ENCODE data around the gene C16orf82.

Gene C16orf82

DNA sequence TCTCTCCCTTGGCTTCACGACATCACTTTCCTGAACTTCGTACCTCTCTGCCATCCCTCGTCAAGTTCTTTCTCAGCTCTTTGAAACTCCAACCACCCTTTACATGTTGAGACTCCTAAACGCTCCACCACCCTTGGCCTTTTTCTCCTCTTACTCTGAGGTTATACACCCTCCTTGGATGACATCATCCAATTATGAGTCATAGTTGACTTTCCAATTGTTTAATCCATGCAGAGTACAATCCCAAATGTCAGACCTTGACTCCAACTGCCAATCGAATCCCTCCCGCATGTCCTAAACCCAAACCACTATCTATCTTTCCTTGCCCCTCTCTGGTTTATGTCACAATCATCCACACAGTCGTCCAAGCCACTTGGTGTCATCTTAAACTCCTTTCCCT is 18.4 kb upstream of the C16orf82 start:
- no peaks in the 10 kb centered on the region for H3K9me3 ChIP-seq (ENCODE audit: control insufficient read depth in 2 of 2, low read length in 2 of 2)
- no peaks in the 10 kb centered on the region for H3K4me1 ChIP-seq (ENCODE audit: control insufficient read depth in 2 of 2, insufficient read depth in 2 of 2, low read length in 2 of 2)
- no peaks in the 10 kb centered on the region for H3K27me3 ChIP-seq (ENCODE audit: control insufficient read depth in 2 of 2, insufficient read depth in 2 of 2, low read length in 2 of 2)
- H3K27ac ChIP-seq (ENCODE audit: low read depth in 2 of 2, low read length in 2 of 2) = no peak overlapping the region
- no peaks in the 10 kb centered on the region for H3K36me3 ChIP-seq (ENCODE audit: control insufficient read depth in 2 of 2, insufficient read depth in 2 of 2, low read length in 2 of 2)
- no peak overlapping the region for H3K4me3 ChIP-seq (ENCODE audit: low read length in 2 of 2)
- H3K9ac ChIP-seq (ENCODE audit: low read depth in 1 of 2, low read length in 2 of 2) = no peak overlapping the region

DNA sequence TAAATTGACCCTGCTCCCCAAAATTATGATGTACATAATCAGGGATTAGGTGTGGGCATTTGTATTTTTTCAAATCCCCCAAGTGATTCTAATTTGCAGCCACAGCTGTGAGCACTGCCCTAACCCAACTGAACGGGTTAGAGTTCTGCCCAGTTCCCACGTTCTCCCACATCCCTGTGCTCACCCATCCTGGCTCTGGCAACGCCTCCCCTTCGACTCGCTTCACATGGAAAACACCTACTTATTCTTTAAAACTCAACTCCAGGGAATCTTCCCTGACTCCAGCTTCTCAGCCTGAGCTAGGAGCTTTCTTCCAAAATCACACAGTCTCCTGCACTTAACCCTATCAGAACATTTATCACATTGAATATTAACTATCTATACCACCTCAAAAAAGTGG is 17.6 kb upstream of the C16orf82 start:
- H3K36me3 ChIP-seq (ENCODE audit: control insufficient read depth in 2 of 2, insufficient read depth in 2 of 2, low read length in 2 of 2) = no peaks in the 10 kb centered on the region
- H3K9me3 ChIP-seq (ENCODE audit: control insufficient read depth in 2 of 2, low read length in 2 of 2) = no peaks in the 10 kb centered on the region
- no peaks in the 10 kb centered on the region for H3K4me1 ChIP-seq (ENCODE audit: control insufficient read depth in 2 of 2, insufficient read depth in 2 of 2, low read length in 2 of 2)
- no peak overlapping the region for H3K9ac ChIP-seq (ENCODE audit: low read depth in 1 of 2, low read length in 2 of 2)
- no peaks in the 10 kb centered on the region for H3K27me3 ChIP-seq (ENCODE audit: control insufficient read depth in 2 of 2, insufficient read depth in 2 of 2, low read length in 2 of 2)
- no peak overlapping the region for H3K4me3 ChIP-seq (ENCODE audit: low read length in 2 of 2)
- H3K27ac ChIP-seq (ENCODE audit: low read depth in 2 of 2, low read length in 2 of 2) = no peak overlapping the region

DNA sequence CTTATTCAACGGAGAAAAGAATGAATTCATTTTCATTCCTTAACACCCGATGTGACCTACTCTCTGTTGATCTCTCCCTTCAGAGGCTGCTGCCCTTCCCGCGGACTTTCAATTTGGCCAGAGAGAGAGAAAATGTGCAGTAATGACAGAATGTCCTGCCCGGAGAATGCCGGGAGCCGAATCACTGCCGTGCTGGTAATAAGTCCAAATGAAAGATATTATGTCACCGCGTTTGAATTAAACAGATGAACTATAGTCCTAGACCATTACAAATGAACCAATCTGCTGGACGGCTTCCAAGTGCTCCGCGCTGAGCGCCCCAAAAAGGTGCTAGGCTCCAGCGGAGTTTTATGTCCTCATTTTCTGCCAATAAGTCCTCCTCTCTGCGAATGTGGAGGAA is 14.7 kb upstream of the C16orf82 start:
- Histone ChIP-seq H3K9ac (ENCODE audit: low read depth in 1 of 2, low read length in 2 of 2) (no peak overlapping the region), H3K27ac (ENCODE audit: low read depth in 2 of 2, low read length in 2 of 2) (no peak overlapping the region)

GRCh38 chr16:27053996-27054395 is 12.7 kb upstream of the C16orf82 start:
- Histone ChIP-seq H3K9me3 (ENCODE audit: control insufficient read depth in 2 of 2, low read length in 2 of 2) (no peaks in the 10 kb centered on the region), H3K27ac (ENCODE audit: low read depth in 2 of 2, low read length in 2 of 2) (no peak overlapping the region), H3K9ac (ENCODE audit: low read depth in 1 of 2, low read length in 2 of 2) (no peak overlapping the region), H3K27me3 (ENCODE audit: control insufficient read depth in 2 of 2, insufficient read depth in 2 of 2, low read length in 2 of 2) (no peaks in the 10 kb centered on the region), H3K4me1 (ENCODE audit: control insufficient read depth in 2 of 2, insufficient read depth in 2 of 2, low read length in 2 of 2) (no peaks in the 10 kb centered on the region), H3K36me3 (ENCODE audit: control insufficient read depth in 2 of 2, insufficient read depth in 2 of 2, low read length in 2 of 2) (no peaks in the 10 kb centered on the region), H3K4me3 (ENCODE audit: low read length in 2 of 2) (no peak overlapping the region)

More for the DNA sequence above, 14.7 kb upstream of the C16orf82 start:
- H3K4me1 ChIP-seq (ENCODE audit: control insufficient read depth in 2 of 2, insufficient read depth in 2 of 2, low read length in 2 of 2) = no peaks in the 10 kb centered on the region
- H3K27me3 ChIP-seq (ENCODE audit: control insufficient read depth in 2 of 2, insufficient read depth in 2 of 2, low read length in 2 of 2) = no peaks in the 10 kb centered on the region
- no peaks in the 10 kb centered on the region for H3K36me3 ChIP-seq (ENCODE audit: control insufficient read depth in 2 of 2, insufficient read depth in 2 of 2, low read length in 2 of 2)
- no peak overlapping the region for H3K4me3 ChIP-seq (ENCODE audit: low read length in 2 of 2)
- H3K9me3 ChIP-seq (ENCODE audit: control insufficient read depth in 2 of 2, low read length in 2 of 2) = no peaks in the 10 kb centered on the region

- H3K4me3 ChIP-seq (ENCODE audit: low read length in 2 of 2) = no peak overlapping the region
- H3K4me1 ChIP-seq (ENCODE audit: control insufficient read depth in 2 of 2, insufficient read depth in 2 of 2, low read length in 2 of 2) = no peaks in the 10 kb centered on the region
- H3K36me3 ChIP-seq (ENCODE audit: control insufficient read depth in 2 of 2, insufficient read depth in 2 of 2, low read length in 2 of 2) = no peaks in the 10 kb centered on the region
- H3K27ac ChIP-seq (ENCODE audit: low read depth in 2 of 2, low read length in 2 of 2) = no peak overlapping the region
- H3K9ac ChIP-seq (ENCODE audit: low read depth in 1 of 2, low read length in 2 of 2) = no peak overlapping the region
- H3K9me3 ChIP-seq (ENCODE audit: control insufficient read depth in 2 of 2, low read length in 2 of 2) = no peaks in the 10 kb centered on the region
- H3K27me3 ChIP-seq (ENCODE audit: control insufficient read depth in 2 of 2, insufficient read depth in 2 of 2, low read length in 2 of 2) = peaks cover 0 to 2% of the 10 kb centered on the region in 2 donors
These were observed 8.4 kb upstream of the C16orf82 start for GRCh38 chr16:27058299-27058698.

- Histone ChIP-seq H3K4me3 (ENCODE audit: low read length in 2 of 2) (no peak overlapping the region), H3K9me3 (ENCODE audit: control insufficient read depth in 2 of 2, low read length in 2 of 2) (no peaks in the 10 kb centered on the region), H3K9ac (ENCODE audit: low read depth in 1 of 2, low read length in 2 of 2) (no peak overlapping the region), H3K27me3 (ENCODE audit: control insufficient read depth in 2 of 2, insufficient read depth in 2 of 2, low read length in 2 of 2) (no peaks in the 10 kb centered on the region), H3K27ac (ENCODE audit: low read depth in 2 of 2, low read length in 2 of 2) (no peak overlapping the region), H3K4me1 (ENCODE audit: control insufficient read depth in 2 of 2, insufficient read depth in 2 of 2, low read length in 2 of 2) (no peaks in the 10 kb centered on the region), H3K36me3 (ENCODE audit: control insufficient read depth in 2 of 2, insufficient read depth in 2 of 2, low read length in 2 of 2) (no peaks in the 10 kb centered on the region)
These were observed 4.0 kb downstream of the C16orf82 start for GRCh38 chr16:27070776-27071175.

DNA sequence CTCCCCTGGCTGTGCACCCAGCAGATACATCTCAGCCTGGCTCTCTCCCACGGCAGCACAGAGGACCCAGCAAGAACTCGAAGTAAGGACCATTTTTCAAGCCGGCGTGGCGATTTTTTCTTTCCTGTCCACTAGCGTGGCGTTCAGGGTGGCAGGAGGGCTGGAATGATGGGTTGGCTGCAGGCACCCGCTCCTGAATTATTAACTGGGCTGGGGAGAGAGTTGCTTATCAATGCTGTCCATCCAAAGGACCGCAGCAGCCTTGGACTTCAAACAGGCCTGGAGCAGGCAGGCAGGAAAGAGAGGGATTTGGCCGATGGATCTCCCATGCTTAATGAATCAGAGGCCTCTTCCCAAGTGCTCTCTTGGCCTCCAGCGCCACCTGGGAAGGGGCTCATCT is 7.0 kb downstream of the C16orf82 start:
- H3K27me3 ChIP-seq (ENCODE audit: control insufficient read depth in 2 of 2, insufficient read depth in 2 of 2, low read length in 2 of 2) = no peaks in the 10 kb centered on the region
- H3K36me3 ChIP-seq (ENCODE audit: control insufficient read depth in 2 of 2, insufficient read depth in 2 of 2, low read length in 2 of 2) = no peaks in the 10 kb centered on the region
- no peak overlapping the region for H3K9ac ChIP-seq (ENCODE audit: low read depth in 1 of 2, low read length in 2 of 2)
- no peak overlapping the region for H3K4me3 ChIP-seq (ENCODE audit: low read length in 2 of 2)
- no peaks in the 10 kb centered on the region for H3K4me1 ChIP-seq (ENCODE audit: control insufficient read depth in 2 of 2, insufficient read depth in 2 of 2, low read length in 2 of 2)
- H3K9me3 ChIP-seq (ENCODE audit: control insufficient read depth in 2 of 2, low read length in 2 of 2) = no peaks in the 10 kb centered on the region
- no peak overlapping the region for H3K27ac ChIP-seq (ENCODE audit: low read depth in 2 of 2, low read length in 2 of 2)

- H3K4me3 ChIP-seq (ENCODE audit: low read length in 2 of 2) = no peak overlapping the region
- no peaks in the 10 kb centered on the region for H3K9me3 ChIP-seq (ENCODE audit: control insufficient read depth in 2 of 2, low read length in 2 of 2)
- H3K4me1 ChIP-seq (ENCODE audit: control insufficient read depth in 2 of 2, insufficient read depth in 2 of 2, low read length in 2 of 2) = no peaks in the 10 kb centered on the region
- no peaks in the 10 kb centered on the region for H3K36me3 ChIP-seq (ENCODE audit: control insufficient read depth in 2 of 2, insufficient read depth in 2 of 2, low read length in 2 of 2)
- peaks cover 0 to 2% of the 10 kb centered on the region in 2 donors for H3K27me3 ChIP-seq (ENCODE audit: control insufficient read depth in 2 of 2, insufficient read depth in 2 of 2, low read length in 2 of 2)
- H3K27ac ChIP-seq (ENCODE audit: low read depth in 2 of 2, low read length in 2 of 2) = no peak overlapping the region
- H3K9ac ChIP-seq (ENCODE audit: low read depth in 1 of 2, low read length in 2 of 2) = no peak overlapping the region
These were observed 14.2 kb downstream of the C16orf82 start for GRCh38 chr16:27080895-27081294.

- Histone ChIP-seq H3K4me3 (ENCODE audit: low read length in 2 of 2) (no peak overlapping the region), H3K9ac (ENCODE audit: low read depth in 1 of 2, low read length in 2 of 2) (no peak overlapping the region), H3K9me3 (ENCODE audit: control insufficient read depth in 2 of 2, low read length in 2 of 2) (no peaks in the 10 kb centered on the region), H3K36me3 (ENCODE audit: control insufficient read depth in 2 of 2, insufficient read depth in 2 of 2, low read length in 2 of 2) (no peaks in the 10 kb centered on the region), H3K27me3 (ENCODE audit: control insufficient read depth in 2 of 2, insufficient read depth in 2 of 2, low read length in 2 of 2) (peaks cover 0 to 2% of the 10 kb centered on the region in 2 donors), H3K4me1 (ENCODE audit: control insufficient read depth in 2 of 2, insufficient read depth in 2 of 2, low read length in 2 of 2) (no peaks in the 10 kb centered on the region), H3K27ac (ENCODE audit: low read depth in 2 of 2, low read length in 2 of 2) (no peak overlapping the region)
These were observed 17.1 kb downstream of the C16orf82 start for GRCh38 chr16:27083861-27084261.

DNA sequence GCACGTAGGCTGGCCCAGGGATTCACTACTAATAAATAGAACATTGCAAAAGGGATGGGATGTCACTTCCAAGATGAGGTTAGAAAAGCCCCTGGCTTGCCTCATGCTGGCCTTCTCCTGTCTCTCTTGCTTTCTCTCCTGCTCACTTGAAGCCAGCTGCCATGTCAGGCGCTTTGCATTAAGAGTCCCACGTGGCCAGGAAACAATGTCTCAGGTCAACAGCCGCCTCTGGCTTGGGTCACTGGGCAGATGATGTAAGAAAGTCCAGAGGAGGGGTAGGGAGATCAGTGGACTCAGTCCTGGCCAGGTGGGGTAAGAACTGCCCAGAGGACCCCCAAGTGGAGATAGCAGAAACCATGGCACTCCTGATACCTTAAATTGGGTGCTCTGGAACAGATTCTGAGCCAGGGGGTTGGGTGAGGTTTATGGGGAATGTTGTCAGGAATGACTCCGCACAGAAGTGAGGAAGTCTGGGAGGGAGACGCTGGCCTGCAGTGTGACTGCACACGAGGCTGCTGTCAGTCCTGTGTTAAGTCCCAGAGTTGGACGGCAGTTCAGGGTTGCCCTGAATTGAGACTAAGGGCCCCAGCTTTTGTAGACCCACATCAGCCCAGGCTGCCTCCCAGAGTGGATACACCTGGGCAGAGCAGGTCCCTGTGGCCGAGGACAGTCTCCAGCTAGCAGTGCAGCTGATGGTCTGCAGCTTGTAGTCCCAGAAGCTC is 17.7 kb downstream of the C16orf82 start:
- Histone ChIP-seq H3K9ac (ENCODE audit: low read depth in 1 of 2, low read length in 2 of 2) (no peak overlapping the region), H3K27me3 (ENCODE audit: control insufficient read depth in 2 of 2, insufficient read depth in 2 of 2, low read length in 2 of 2) (peaks cover 0 to 2% of the 10 kb centered on the region in 2 donors), H3K36me3 (ENCODE audit: control insufficient read depth in 2 of 2, insufficient read depth in 2 of 2, low read length in 2 of 2) (no peaks in the 10 kb centered on the region), H3K9me3 (ENCODE audit: control insufficient read depth in 2 of 2, low read length in 2 of 2) (no peaks in the 10 kb centered on the region), H3K4me3 (ENCODE audit: low read length in 2 of 2) (no peak overlapping the region), H3K4me1 (ENCODE audit: control insufficient read depth in 2 of 2, insufficient read depth in 2 of 2, low read length in 2 of 2) (no peaks in the 10 kb centered on the region), H3K27ac (ENCODE audit: low read depth in 2 of 2, low read length in 2 of 2) (no peak overlapping the region)
